NOMO-1 (cell line): ENCODE data around the gene EGFL8.
"Not testable (repeated sequence)": the region's sequence is repeated elsewhere in the genome, so short reads cannot be mapped to it uniquely, and the experiment has no call there.

ENCODE experiments used
- DNase-seq, 2 experiments: peaks; one replicate each; lab custom pipeline; 2025; ENCODE audit not compliant: unreplicated experiment in 2 of 2; lab: John Stamatoyannopoulos, UW

The EGFL8 gene

GRCh38 chr6:32194825-32195651, 30.6 kb downstream of the EGFL8 start:
- DNase-seq: peak; percentile 31 to 62

GRCh38 chr6:32195652-32195901, 31.2 kb downstream of the EGFL8 start:
- peak; percentile 98 to 99 for DNase-seq

GRCh38 chr6:32195902-32196681, 31.7 kb downstream of the EGFL8 start:
- peak; percentile 46 to 52 for DNase-seq

GRCh38 chr6:32196682-32197616, 32.6 kb downstream of the EGFL8 start:
- no peak for DNase-seq

GRCh38 chr6:32198345-32198696, 33.9 kb downstream of the EGFL8 start:
- no peak for DNase-seq

- no peak for DNase-seq
These were observed 34.5 kb downstream of the EGFL8 start for GRCh38 chr6:32198866-32199265.

GRCh38 chr6:32200711-32201475, 36.5 kb downstream of the EGFL8 start:
- no peak for DNase-seq

GRCh38 chr6:32202186-32202585, 37.8 kb downstream of the EGFL8 start:
- DNase-seq: no peak

GRCh38 chr6:32203426-32204267, 39.3 kb downstream of the EGFL8 start:
- no peak for DNase-seq

- no peak for DNase-seq
These were observed 39.9 kb downstream of the EGFL8 start for GRCh38 chr6:32204268-32204715.

GRCh38 chr6:32208996-32209395, 44.6 kb downstream of the EGFL8 start:
- no peak for DNase-seq

GRCh38 chr6:32210191-32210601, 45.8 kb downstream of the EGFL8 start:
- no peak for DNase-seq

- not testable (repeated sequence) for DNase-seq
These were observed 47.0 kb downstream of the EGFL8 start for GRCh38 chr6:32211432-32211831.

GRCh38 chr6:32212076-32212760, 47.8 kb downstream of the EGFL8 start:
- no peak for DNase-seq

- no peak for DNase-seq
These were observed 49.3 kb downstream of the EGFL8 start for GRCh38 chr6:32213649-32214048.

GRCh38 chr6:32214126-32214525, 49.7 kb downstream of the EGFL8 start:
- DNase-seq: peak in 1 of 2 experiments; percentile 14

- DNase-seq: no peak
These were observed 51.2 kb downstream of the EGFL8 start for GRCh38 chr6:32215617-32216016.

- no peak for DNase-seq
These were observed 51.9 kb downstream of the EGFL8 start for GRCh38 chr6:32216285-32216684.

GRCh38 chr6:32216998-32217397, 52.6 kb downstream of the EGFL8 start:
- no peak for DNase-seq
